Fibroblast of pulmonary artery (primary cell): Measurements from ENCODE around the gene ARR3.

Experiments used
- DNase-seq: peaks from one replicate; pipeline ENCODE4 v3.0.0-alpha.2; 2010; ENCODE audit warnings: low read depth
- H3K4me3 ChIP-seq: replicated peaks from 2 replicates; pipeline ENCODE4 v1.5.1; 2011; ENCODE audit warnings: low read depth, mild to moderate bottlenecking, control low read depth, low read length, moderate library complexity
- TF ChIP-seq, protein P1 (sequence below): IDR thresholded peaks from 2 replicates; pipeline ENCODE4 v1.5.1; 2011; ENCODE audit warnings: mild to moderate bottlenecking, control low read depth, low read length, inconsistent platforms; ENCODE audit errors: missing control alignments

ARR3 gene

DNA sequence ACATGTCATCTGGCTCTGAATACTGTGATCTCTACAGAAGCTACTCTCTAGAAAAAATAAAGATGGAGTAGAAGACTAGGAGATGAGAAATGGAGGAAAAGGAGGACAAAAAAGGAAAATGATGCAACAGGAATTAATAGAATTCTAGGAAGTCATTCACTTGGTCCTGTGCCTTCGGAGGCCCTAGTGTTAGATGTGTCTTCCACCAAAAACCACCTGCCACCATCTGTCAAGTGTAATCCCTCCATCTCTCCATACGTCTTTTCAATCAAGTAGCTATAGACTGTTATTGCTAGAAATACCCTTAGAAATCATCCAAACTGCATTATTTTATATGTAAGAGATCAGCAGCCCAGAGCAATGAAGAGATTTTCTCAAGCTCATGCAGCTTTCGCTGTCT is 10.9 kb downstream of the ARR3 start:
- DNase-seq = no peak
- no peak overlapping the region for H3K4me3 ChIP-seq
- TF ChIP-seq, protein P1, sequence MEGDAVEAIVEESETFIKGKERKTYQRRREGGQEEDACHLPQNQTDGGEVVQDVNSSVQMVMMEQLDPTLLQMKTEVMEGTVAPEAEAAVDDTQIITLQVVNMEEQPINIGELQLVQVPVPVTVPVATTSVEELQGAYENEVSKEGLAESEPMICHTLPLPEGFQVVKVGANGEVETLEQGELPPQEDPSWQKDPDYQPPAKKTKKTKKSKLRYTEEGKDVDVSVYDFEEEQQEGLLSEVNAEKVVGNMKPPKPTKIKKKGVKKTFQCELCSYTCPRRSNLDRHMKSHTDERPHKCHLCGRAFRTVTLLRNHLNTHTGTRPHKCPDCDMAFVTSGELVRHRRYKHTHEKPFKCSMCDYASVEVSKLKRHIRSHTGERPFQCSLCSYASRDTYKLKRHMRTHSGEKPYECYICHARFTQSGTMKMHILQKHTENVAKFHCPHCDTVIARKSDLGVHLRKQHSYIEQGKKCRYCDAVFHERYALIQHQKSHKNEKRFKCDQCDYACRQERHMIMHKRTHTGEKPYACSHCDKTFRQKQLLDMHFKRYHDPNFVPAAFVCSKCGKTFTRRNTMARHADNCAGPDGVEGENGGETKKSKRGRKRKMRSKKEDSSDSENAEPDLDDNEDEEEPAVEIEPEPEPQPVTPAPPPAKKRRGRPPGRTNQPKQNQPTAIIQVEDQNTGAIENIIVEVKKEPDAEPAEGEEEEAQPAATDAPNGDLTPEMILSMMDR = no peak

DNA sequence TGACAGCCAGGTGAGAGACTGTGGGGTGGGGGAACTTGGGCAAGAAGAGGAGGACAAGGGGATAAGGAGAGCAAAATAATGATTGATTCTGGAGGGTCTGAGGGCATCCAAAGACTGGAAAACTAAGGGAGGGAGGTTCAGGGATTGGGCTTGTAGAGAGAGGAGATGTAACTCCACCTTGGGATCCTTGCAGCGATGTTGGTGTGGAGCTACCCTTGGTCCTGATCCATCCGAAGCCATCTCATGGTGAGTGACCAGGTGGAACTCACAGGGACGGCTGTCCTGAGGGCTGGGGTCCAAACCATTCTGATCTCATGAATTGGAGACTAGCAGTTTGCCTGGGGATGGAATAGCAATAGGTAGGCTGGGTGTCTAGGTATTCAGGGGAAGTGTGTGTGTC is 12.4 kb downstream of the ARR3 start:
- DNase-seq = no peak
- H3K4me3 ChIP-seq = no peak overlapping the region
- TF ChIP-seq, protein P1 = no peak

DNA sequence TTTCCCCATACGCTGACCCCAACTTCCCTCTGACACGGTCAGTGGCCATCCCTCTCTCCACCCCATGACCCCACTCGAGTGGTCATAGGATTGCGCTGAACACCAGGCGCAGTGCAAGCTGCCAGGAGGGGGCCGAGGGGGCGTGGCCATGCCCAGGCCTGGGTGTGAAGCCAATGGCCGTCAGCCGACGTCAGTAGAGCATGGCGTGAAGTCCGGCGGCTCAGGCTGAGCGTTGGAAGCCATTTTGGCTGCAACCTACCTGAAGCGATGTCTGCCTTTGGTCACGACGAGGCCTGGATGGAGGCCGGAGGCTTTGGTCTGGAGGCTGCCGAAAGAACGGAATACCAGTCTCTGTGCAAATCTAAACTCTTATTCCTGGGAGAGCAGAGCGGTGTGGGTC is 13.8 kb downstream of the ARR3 start, which contains the start of gene RAB41:
Gene RAB41, plus strand, starts transcription at position 222 of the 400 bp plus-strand sequence. Its CDS starts 46 bp downstream, at position 268.
- H3K4me3 ChIP-seq = no peak within 1 kb of the TSS
- TF ChIP-seq, protein P1 = no peak
- no peak for DNase-seq

DNA sequence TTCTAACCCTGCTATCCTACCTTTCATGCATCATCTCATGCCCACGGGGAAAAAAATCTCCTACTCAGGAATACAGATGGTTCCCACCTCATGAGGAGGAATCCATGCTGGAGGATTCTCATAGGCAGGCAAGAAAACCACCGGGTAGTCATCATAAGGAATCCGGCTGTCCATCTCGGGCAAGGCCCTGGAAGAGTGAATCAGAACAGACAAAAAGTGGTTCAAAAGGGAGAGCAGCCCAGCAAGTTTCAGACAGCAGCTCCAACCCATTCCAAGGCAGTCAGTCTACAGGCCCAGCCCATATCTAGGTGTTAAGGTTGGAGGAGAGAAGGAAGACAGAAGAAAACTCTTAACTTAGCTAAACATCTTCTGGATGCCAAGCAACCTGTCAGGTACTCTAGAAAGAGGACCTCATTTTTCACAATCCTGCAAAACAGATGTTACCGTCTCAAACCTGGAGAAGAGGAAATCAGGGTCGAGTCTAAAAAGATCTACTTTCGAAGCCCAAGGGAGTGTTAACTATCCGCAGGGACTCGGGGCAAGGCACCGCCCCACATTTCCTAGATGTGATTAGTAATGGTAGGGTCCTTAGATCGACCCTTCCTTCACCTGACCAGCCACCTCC is 21.1 kb downstream of the ARR3 start:
- H3K4me3 ChIP-seq = peak overlapping the region; percentile 79
- no peak for DNase-seq
- TF ChIP-seq, protein P1 = no peak

DNA sequence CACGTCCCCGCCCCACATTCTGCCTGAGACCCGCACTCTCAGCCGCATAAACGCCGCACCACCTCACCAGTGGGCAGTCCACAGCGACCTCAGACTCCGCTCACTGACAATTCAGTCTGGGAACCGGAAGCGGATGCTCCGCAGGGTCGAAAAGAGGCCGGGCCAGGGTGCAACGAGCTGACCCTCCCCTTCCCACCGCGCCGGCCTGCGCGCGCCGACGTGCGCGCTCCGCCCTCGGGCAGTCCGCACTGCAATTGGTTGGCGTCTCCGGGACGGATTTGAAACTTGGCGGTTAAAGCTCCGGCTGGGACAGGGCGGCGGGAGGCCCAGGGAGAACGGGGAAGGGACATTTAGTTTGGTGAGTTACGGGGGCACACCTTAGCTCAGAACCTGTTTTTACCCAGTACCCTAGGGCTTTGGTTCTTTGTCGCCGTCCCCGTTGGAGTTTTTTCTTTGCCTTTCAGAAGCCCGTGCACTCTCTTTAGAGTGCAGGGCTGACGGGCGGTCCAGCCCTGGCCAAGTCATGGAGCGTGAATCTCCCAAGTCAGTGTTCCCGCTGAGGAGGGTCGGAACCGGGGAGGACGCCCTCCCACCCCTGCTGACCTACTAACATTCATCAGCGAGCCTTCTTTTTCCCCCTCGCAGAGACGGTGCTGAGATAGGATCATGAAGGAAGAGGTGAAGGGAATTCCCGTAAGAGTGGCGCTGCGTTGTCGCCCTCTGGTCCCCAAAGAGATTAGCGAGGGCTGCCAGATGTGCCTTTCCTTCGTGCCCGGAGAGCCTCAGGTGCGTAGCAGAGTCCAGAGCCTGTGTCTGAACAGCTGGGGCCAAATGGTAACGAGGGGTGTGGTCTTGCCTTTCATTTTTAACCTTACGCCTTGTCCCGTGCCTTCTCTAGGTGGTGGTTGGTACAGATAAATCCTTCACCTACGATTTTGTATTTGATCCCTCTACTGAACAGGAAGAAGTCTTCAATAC is 21.9 kb downstream of the ARR3 start, which contains the start of the genes KIF4A and PDZD11:
Gene KIF4A, plus strand, starts transcription at position 312 of the 978 bp plus-strand sequence. Its CDS starts 355 bp downstream, at position 667.
Gene PDZD11, minus strand, starts transcription at position 135 of the 978 bp plus-strand sequence. CDS start 586 bp downstream, outside the sequence.
- peak within 1 kb of the TSS; percentile 79 for H3K4me3 ChIP-seq
- TF ChIP-seq, protein P1 = no peak
- DNase-seq = peak; percentile 79

DNA sequence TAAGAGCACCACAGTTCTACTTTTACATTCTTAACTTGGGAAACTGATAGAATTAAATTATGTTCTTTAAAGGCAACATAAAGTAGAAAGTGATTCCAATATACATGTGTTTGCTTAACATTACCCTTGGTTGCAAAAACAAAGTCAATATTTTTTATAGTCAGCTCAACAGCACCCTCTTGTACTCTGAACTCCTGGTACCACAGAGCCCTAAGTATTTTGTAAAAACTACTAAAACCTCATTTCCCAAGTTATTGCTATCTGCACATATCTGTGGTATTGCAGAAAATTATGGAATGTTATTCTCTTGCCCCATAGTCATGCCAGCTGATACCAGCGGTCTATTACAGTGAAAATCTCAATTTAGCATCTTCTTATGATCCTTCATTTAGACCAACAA is 24.7 kb downstream of the ARR3 start:
- TF ChIP-seq, protein P1 = no peak
- DNase-seq = peak; percentile 16

More for the DNA sequence above, 24.7 kb downstream of the ARR3 start:
- no peak overlapping the region for H3K4me3 ChIP-seq
